ENCODE measurements around the gene RORC.
"Not testable (repeated sequence)": the region's sequence is repeated elsewhere in the genome, so short reads cannot be mapped to it uniquely, and the experiment has no call there.

The RORC gene

DNA sequence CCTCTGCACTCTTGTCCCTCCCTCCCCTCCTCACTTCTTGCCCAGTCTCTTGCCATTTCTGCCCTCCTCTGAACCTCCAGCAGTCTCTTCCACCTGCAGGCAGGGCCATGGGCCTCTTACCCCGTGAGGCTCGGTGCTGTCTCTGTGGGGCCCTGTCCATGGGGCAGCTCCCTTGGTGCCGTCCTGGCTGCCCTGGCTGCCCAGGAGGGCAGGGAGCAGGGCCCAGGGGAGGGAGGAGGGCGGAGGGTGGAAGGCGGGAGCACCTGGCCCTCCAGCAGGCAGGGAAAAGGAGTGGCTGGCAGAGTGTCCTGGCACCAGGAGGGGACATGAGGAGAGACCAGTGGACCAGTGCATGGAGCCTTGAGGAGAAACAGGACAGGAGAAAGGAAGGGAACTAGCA, at the start of gene RORC:
RORC (minus strand) TSS at position 198 of the 400 bp plus-strand sequence; CDS start at position 160, 38 bp downstream.
- no peak for DNase-seq (ENCODE audit: extremely low read depth in 1 of 2, low read depth in 1 of 2)

DNA sequence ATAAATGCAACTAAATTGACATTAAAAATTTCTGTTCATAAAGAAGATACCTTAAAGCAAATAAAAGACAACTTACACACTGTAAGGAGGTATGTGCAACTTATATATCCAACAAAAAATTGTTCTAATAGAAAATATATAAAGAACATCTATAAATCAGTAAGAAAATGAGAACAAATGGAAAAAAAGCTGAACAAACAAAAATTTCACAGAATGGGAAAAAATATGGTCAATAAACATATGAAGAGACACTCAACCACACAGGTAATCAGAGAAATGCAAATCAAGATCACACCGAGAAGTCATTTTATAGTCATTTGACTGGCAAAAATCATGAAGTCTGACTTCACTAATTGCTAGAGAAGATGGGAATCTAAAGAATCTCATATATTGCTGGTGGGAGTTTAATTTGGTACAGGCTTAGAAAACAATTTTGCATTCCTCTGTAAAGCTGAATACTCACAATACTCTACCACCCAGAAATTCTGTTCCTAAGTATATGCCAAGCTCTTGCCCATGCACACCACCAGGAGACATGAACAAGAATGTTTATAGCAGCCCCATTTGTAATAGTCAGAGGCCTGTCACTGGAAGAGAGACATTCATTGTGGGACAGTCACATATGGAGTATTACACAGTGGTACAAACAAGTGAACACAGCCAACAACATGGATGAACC, 44.0 kb upstream of the RORC start:
- DNase-seq (ENCODE audit: extremely low read depth in 1 of 2, low read depth in 1 of 2) = no peak

DNA sequence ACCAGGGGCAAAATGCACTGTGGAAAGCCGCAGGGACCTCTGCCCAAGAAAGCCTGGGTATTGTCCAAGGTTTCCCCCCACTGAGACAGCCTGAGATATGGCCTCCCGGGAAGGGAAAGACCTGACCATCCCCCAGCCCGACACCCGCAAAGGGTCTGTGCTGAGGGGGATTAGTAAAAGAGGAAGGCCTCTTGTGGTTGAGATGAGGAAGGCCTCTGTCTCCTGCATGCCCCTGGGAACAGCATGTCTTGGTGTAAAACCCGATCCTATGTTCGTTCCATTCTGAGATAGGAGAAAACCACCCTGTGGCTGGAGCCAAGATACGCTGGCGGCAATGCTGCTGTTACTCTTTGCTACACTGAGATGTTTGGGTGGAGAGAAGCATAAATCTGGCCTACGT, 41.2 kb upstream of the RORC start:
- not testable (repeated sequence) for DNase-seq (ENCODE audit: extremely low read depth in 1 of 2, low read depth in 1 of 2)

DNA sequence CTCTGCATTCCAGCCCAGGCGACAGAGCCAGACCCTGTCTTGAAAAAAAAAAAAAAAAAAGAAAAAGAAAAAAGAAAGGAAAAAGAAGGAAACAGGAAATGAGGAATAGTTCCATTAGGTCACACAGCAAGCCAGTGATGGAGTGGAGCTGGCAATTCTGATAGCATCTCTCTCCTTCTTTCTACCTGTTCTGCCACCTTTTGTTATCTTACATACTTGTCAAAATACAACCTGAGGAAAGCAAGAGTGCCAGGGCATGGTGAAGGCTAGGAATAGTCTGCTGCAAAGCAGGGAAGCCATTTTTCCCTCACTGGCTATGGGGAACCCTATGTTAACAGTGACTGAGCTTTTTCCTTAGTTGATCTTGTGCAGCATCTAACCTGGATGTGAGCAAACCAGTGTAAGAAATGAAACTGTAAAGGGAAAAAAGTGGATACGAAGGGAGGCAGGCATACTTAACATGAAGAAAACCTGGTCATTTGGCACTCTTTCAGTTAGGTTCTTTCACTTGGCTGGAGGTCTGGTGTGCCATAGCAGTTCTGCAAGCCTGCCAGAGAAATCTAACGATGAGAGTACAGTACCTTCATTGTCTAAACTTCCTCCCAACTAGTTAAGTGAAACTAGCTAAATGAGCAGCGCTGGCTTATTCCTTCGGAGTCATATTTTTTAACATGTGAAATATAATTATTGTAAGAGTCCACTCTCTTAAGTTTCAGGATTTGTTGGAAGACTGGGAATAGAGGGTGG, 39.9 kb upstream of the RORC start:
- no peak for DNase-seq (ENCODE audit: extremely low read depth in 1 of 2, low read depth in 1 of 2)

DNA sequence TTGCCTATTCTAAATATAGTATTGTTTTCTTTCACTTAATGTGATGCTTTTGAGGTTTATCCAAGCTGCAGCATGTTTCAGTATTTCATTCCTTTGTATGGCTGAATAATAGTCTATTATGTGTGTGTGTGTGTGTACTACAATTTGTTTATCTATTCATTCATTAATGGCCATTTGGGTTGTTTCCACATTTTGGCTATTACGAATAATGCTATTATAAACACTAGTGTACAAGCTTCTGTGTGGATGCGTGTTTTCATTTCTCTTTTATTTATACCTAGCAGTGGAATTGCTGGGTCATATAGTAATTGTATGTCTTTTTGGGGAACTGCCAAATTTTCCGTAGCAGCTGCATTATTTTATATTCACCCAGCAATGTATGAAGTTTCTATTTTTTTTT, 36.9 kb upstream of the RORC start:
- no peak for DNase-seq (ENCODE audit: extremely low read depth in 1 of 2, low read depth in 1 of 2)

DNA sequence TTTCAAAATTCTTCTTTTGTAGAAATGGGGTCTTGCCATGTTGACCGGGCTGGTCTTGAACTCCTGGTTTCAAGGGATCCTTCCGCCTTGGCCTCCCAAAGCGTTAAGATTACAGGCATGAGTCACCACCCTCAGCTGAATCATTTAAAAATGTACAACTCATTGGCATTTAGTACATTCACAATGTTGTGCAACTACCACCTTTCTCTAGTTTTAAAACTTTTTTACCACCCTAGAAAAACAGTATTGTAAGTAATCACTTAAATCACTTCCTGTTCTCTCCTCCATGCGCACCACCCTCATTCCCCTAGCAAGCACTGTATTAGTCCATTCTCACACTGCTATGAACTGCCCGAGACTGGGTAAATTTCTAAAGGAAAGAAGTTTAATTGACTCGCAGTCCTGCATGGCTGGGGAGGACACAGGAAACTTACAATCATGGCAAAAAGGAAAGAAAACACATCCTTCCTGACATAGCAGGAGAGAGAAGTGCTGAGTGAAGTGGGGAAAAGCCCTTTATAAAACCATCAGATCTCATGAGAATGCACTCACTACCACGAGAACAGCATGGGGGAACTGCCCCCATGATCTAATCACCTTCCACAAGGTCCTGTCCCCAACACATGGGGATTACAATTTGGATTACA, 36.3 kb upstream of the RORC start:
- DNase-seq (ENCODE audit: extremely low read depth in 1 of 2, low read depth in 1 of 2) = no peak

GRCh38 chr1:151867321-151867720, 35.7 kb upstream of the RORC start:
- DNase-seq (ENCODE audit: extremely low read depth in 1 of 2, low read depth in 1 of 2) = no peak

GRCh38 chr1:151864411-151864810, 32.8 kb upstream of the RORC start:
- DNase-seq (ENCODE audit: extremely low read depth in 1 of 2, low read depth in 1 of 2) = no peak

- DNase-seq (ENCODE audit: extremely low read depth in 1 of 2, low read depth in 1 of 2) = no peak
Measured at GRCh38 chr1:151862604-151863003, 31.0 kb upstream of the RORC start.

DNA sequence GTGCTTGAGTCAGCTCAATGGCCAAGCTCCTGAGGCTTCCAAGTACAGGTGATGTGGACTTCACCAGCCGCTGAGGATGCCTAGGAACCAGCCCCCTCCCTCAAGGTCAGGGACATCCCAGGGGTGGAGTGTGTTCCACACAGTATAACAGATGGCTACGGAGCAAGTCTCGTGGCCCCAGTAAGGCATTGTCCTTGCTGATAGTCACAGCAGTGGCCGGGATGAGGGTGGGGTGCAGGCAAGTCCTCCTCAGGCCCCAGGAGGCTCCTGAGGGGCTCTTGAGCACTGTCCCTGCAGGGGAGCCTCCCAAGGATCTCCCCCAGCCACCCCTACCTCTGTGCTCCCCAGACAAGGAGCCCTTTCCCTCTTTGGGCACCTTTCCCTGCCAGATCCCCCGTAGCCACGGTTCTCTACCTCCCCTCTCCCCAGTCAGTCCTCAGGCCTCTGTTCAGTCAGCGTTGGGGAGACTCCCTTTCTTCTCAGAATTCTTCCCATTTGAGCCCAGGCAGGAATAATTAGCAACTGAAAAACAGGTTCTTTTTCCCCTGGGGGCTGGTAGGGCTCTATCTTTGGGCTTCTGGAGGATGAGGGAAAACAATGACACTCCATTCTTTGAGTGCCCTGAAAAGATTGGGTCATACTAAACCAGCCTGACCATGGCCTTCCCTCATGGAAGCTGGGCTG, 29.0 kb upstream of the RORC start:
- DNase-seq (ENCODE audit: extremely low read depth in 1 of 2, low read depth in 1 of 2) = no peak

GRCh38 chr1:151859891-151860293, 28.3 kb upstream of the RORC start:
- DNase-seq (ENCODE audit: extremely low read depth in 1 of 2, low read depth in 1 of 2) = no peak

DNA sequence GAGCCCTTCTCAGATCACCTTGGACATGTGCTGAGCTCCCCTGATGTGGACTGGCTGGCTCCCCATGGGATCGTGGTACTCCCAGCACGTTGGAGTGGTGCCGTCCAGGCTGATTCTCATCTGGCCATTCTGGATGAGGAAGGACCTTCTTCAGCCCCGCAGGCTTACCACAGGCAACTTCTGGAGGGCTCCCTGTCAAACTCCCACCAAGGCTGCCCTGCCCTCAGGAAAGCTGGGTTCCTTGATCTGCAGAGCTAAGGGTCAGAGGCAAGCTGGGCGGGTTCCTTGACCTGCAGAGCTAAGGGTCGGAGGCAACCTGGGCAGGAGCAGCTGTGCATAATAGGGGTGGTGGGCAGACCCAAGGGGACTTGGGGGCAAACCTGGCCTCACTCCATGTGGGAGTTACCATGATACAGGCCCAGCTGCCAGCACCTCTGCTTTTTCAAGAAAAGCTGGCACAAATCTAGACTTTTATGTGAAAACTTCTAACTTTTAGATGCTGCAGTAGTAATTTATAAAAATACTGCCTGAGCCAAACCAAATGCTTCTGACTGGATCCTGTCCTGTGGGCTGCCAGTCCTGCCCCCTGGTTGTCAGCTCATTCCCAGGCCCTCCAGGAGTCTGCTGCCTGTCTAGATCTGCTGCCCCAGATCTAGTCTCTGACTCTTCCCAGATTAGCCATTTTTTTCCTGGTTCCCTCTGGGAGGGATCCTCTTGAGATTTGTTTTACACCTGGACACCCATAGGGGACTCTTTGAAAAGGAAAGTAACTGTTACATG, 27.5 kb upstream of the RORC start:
- no peak for DNase-seq (ENCODE audit: extremely low read depth in 1 of 2, low read depth in 1 of 2)

DNA sequence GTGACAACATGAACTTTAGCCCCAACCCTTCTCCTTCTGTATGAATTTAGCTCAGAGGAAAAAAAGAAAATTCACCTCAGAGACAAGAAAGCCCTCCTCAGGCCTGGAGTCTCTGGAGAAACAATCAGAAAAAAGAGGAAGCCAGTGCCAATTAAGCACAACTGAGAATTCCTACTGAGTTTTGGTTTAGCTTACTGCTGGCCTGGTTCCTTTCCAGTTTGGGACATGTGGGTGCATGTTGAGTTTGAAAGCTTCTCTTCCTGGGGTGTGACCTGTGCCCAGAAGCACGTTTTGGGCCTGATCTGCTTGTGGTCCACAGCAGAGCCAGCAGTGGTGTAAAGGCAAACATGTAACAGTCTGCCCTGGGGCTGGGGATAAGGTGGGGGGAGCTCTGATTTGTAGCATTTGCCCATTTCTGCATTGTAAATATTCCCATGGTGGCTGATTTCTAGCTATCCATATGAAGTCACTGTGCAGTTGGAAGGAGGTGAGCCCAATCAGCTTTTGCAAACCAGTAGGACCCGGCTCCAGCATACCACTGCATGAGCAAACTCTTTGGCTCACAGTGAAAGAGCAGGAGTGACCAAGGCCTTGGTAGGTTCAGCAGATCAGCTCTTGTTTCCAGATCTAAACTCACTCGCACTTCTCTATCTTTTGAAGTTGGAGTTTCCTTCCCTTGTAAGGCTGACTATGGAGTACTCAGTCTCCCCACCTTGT, 26.6 kb upstream of the RORC start:
- DNase-seq (ENCODE audit: extremely low read depth in 1 of 2, low read depth in 1 of 2) = no peak

DNA sequence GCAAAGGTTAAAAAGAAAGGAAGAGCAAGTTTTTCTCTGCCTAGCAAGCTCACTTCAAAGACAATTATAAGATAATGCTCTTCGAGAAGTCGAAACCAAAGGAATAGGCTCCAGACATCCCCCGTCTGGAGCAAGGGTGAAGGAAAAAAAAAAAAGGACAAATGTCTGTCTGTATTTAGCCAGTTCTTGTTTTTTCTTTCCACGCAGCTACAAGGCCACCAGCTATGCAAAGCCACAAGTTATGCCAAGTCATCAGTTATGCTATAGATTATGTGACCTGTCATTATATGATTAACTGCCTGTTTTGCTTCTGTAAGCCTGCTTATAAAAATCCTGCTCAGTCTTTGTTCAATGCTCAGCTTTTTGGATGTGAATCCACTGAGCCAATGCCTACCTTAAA, 24.3 kb upstream of the RORC start:
- DNase-seq (ENCODE audit: extremely low read depth in 1 of 2, low read depth in 1 of 2) = no peak

DNA sequence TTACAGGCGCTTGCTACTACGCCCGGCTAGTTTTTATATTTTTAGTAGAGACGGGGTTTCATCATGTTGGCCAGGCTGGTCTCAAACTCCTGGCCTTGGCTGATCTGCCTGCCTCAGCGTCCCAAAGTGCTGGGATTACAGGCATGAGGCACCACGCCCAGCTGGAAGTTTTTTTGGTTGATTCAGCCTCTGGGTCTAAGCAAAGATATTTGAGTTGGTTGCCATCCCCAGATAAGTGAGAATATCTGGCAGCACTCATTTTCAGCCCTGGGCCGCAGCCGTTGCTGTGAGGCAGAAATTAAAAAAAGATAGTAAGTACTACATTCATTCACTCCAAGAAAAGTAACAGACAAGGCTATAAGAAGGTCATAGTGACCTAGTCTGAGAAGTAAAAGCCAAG, 23.9 kb upstream of the RORC start:
- DNase-seq (ENCODE audit: extremely low read depth in 1 of 2, low read depth in 1 of 2) = not testable (repeated sequence)

- no peak for DNase-seq (ENCODE audit: extremely low read depth in 1 of 2, low read depth in 1 of 2)
Measured at GRCh38 chr1:151854658-151855057, 23.1 kb upstream of the RORC start.

GRCh38 chr1:151853411-151853943, 21.9 kb upstream of the RORC start, which contains the start of gene THEM5:
THEM5 (minus strand) TSS chr1:151853712; CDS start chr1:151853565, 147 bp downstream.
- no peak for DNase-seq (ENCODE audit: extremely low read depth in 1 of 2, low read depth in 1 of 2)

DNA sequence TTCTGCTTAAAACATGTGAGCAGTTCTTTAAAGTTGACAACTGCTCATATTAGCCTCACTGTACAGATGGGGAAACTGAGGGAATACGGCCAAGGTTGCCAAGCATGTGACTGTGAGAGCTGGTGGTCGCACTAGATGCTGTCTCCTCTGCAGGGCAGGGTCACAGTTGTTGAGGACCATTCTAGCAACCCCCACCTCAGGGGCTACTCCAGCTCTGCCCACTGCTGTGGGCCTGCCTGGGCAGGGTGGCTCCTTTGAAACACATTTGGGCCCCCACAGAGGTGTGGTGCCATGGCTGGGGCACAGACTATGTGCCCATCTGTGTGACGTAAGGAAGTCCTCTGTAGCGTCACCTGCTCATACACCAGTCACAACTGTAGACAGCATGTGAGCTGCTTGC, 21.1 kb upstream of the RORC start:
- DNase-seq (ENCODE audit: extremely low read depth in 1 of 2, low read depth in 1 of 2) = no peak

GRCh38 chr1:151851886-151852285, 20.3 kb upstream of the RORC start:
- DNase-seq (ENCODE audit: extremely low read depth in 1 of 2, low read depth in 1 of 2) = no peak

GRCh38 chr1:151849871-151850270, 18.3 kb upstream of the RORC start:
- no peak for DNase-seq (ENCODE audit: extremely low read depth in 1 of 2, low read depth in 1 of 2)
